ENCODE data around the gene POLDIP2.

DNA sequence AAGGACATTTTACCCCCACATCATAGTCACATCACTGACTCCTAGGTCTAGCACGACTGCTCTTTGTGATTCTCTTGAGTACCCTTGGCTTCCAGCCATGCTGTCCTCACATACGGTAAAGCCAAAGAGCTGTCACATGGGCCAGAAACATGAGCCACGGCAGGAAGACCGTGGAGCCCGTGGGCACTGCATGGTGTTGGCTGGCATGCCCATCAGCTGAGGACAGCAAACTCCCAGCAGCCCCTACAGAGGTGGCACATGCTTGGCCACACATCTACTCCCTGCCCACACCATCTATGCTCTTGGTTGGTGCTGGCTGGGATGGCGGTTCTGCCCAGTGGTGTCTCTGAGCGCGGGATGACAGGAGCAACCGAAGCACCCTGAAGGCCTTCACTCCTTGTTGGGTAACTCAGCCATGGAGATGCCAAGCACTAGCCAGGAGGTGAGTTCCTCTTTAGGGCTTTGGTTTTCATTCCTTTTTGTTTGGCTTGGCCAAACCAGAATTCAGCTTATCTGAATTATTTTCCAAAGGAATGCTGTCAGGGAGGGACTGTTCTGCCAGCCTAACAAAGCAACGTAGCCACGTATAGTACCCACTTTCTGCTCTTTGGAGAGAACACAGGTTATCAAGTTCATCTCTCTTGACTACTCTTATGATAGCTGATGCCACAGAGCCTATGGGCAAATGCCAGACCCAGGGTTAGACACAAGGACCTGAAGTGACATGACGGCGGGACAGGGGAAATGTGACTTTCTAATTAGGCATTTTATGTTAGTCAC lies 11.7 kb downstream of the POLDIP2 start:
- TF ChIP-seq SUZ12 (IDR thresholded peaks at IDR 0.05; ENCODE audit: extremely low read depth, insufficient read depth, insufficient read length) (no peak), YY1 (IDR thresholded peaks at IDR 0.05; ENCODE audit: insufficient read depth, insufficient read length) (no peak), ZNF274 (IDR thresholded peaks at IDR 0.05; ENCODE audit: low read depth, low read length) (no peak)

Measured in NT2/D1 (cell line).